ENCODE results near the gene HBA1. TPM values are rescaled to one million over a fixed set of nuclear protein-coding genes. Genes with fewer than 3 reads are reported as not detected.
"Not testable (repeated sequence)": the region's sequence is repeated elsewhere in the genome, so short reads cannot be mapped to it uniquely, and the experiment has no call there.

The HBA1 gene
- total RNA-seq, 1 donor from 2014 or later: not detected

DNA sequence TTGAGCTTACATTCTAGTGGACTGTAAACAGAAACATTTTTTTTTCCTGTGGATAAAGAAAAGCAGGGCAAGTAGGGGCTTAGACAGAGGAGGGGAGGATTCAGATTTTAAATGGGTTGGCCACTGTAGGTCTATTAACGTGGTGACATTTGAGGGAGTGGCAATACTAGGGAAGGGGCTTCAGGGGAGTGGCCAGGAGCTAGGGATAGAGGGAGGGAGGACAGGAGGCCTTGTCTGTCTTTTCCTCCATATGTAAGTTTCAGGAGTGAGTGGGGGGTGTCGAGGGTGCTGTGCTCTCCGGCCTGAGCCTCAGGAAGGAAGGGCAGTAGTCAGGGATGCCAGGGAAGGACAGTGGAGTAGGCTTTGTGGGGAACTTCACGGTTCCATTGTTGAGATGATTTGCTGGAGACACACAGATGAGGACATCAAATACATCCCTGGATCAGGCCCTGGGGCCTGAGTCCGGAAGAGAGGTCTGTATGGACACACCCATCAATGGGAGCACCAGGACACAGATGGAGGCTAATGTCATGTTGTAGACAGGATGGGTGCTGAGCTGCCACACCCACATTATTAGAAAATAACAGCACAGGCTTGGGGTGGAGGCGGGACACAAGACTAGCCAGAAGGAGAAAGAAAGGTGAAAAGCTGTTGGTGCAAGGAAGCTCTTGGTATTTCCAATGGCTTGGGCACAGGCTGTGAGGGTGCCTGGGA lies 17.2 kb upstream of the HBA1 start:
- no peak for DNase-seq (ENCODE audit: low read depth in 2 of 2)

DNA sequence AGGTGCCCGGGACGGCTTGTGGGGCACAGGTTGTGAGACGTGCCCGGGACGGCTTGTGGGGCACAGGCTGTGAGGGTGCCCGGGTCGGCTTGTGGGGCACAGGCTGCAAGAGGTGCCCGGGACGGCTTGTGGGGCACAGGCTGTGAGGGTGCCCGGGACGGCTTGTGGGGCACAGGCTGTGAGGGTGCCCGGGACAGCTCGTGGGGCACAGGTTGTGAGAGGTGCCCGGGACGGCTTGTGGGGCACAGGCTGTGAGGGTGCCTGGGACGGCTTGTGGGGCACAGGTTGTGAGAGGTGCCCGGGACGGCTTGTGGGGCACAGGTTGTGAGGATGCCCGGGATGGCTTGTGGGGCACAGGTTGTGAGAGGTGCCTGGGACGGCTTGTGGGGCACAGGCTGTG lies 16.2 kb upstream of the HBA1 start:
- not testable (repeated sequence) for DNase-seq (ENCODE audit: low read depth in 2 of 2)

DNA sequence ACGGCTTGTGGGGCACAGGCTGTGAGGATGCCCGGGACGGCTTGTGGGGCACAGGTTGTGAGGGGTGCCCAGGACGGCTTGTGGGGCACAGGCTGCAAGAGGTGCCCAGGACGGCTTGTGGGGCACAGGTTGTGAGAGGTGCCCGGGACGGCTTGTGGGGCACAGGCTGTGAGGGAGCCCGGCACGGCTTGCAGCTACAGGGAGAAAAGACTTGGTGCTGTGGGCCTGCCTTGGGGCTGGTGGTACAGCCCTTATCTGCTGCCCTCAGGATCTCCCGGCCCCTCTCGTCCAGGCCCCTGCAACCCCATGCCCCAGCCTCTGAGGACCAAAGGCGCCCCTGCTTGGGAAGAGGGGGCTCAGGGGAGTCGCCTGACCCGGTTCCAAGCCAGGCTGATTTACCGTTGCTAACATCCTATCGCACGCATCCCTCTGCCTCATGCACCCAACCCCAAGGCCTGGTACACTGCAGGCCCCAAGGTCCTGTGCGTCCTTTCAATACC lies 15.7 kb upstream of the HBA1 start:
- DNase-seq (ENCODE audit: low read depth in 2 of 2): no peak

DNA sequence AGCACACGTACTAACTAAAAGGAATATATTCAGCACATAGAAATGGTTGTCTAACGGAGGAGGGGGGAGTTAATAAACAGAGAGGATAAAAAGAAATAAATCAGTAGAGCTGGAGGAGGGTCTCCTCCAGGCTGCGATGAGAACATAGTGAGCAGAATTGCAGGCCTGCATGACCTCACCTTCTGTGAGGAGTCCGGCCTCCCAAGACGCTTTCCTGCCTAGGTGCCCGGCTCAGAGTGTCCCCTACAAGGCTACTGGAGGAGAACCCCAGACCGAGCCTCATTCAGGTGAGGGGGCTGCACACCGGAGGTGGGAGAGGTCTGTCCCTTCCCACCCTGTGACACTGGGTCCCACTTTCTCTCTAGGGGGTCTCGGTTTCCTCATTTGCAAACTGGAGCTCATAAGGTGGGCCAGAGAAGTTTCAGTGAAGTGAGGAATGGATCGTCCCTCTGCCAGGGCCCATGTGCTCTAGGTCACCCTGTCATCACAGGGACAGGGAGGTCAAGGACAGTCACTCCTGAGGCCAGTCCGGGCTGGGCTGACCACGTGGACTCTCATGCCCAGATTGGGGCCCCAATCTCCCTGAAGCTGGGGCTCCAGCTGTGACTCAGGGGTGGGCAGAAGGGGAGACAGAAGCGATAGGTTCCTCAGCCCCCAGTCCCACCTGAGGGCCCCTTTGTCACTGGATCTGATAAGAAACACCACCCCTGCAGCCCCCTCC lies 14.0 kb upstream of the HBA1 start:
- DNase-seq (ENCODE audit: low read depth in 2 of 2): no peak

DNA sequence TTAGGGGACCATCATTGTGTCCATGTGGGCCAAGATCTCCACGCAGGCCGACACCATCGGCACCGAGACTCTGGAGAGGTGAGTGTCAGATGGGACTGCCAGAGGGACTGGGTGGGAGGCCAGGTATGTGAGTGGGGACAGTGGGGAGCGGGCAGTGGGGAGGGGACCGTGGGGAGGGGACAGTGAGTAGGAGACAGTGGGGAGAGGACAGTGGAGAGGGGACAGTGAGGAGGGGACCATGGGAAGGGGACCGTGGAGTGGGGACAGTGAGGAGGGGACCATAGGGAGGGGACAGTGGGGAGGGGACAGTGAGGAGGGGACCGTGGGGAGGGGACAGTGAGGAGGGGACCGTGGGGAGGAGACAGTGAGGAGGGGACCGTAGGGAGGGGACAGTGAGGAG lies 13.3 kb upstream of the HBA1 start:
- DNase-seq (ENCODE audit: low read depth in 2 of 2): not testable (repeated sequence)

DNA sequence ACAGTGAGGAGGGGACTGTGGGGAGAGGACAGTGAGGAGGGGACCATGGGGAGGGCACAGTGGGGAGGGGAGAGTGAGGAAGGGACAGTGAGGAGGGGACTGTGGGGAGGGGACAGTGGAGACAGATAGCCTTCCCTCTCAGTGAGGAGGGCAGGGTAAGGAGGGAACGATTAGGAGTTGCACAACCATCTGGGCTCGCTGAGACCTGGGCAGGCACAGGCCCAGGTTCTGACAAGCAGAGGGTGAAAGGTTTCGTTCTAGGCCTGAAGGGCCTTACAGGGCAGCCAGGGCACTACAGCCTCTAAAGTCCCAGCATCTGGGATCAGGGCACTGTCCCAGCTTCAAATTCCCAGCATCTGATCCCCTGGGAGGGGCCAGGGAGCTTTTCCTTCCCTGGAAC lies 12.8 kb upstream of the HBA1 start:
- not testable (repeated sequence) for DNase-seq (ENCODE audit: low read depth in 2 of 2)

DNA sequence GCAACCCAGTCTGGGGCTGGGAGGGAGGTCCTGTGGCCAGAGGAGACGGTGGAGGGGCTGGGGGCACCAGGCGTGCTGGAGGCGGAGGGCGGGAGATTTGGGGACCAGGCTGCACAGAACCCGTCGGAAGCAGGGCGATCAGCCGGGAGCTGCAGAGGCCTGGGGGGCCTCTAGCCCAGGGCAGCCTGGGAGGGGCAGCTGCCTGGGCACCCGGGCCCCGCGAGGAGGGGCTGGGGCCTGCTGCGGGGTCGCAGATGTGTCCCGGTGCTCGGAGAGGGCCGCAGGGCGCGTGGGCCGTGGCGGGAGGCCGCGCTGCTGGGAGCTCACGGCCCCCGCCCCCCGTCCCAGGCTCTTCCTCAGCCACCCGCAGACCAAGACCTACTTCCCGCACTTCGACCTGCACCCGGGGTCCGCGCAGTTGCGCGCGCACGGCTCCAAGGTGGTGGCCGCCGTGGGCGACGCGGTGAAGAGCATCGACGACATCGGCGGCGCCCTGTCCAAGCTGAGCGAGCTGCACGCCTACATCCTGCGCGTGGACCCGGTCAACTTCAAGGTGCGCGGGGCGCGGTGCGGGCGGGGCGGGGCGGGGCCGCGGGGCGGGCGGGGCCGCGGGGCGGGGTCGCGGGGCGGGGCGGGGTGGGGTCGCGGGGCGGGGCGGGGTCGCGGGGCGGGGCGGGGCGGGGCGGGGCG lies 12.2 kb upstream of the HBA1 start:
- DNase-seq (ENCODE audit: low read depth in 2 of 2): not testable (repeated sequence)

DNA sequence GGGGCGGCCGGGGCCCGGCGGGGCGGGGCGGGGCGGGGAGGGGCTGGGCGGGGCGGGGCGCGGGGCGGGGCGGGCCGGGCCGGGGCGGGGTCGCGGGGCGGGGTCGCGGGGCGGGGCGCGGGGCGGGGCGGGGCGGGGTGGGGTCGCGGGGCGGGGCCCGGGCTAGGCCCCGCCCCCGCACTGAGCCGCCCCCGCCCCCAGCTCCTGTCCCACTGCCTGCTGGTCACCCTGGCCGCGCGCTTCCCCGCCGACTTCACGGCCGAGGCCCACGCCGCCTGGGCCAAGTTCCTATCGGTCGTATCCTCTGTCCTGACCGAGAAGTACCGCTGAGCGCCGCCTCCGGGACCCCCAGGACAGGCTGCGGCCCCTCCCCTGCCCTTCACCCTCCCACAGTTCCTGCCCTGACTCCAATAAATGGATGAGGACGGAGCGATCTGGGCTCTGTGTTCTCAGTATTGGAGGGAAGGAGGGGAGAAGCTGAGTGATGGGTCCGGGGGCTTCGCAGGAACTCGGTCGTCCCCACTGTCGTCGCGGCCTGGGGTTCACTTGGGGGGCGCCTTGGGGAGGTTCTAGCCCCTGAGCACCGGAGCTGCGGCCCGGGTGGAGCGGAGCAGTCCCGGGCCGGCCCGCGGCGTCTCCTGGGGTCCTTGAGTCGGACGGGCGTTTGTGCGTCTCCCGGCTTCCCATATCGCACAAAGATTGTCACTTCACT lies 11.5 kb upstream of the HBA1 start:
- no peak for DNase-seq (ENCODE audit: low read depth in 2 of 2)

DNA sequence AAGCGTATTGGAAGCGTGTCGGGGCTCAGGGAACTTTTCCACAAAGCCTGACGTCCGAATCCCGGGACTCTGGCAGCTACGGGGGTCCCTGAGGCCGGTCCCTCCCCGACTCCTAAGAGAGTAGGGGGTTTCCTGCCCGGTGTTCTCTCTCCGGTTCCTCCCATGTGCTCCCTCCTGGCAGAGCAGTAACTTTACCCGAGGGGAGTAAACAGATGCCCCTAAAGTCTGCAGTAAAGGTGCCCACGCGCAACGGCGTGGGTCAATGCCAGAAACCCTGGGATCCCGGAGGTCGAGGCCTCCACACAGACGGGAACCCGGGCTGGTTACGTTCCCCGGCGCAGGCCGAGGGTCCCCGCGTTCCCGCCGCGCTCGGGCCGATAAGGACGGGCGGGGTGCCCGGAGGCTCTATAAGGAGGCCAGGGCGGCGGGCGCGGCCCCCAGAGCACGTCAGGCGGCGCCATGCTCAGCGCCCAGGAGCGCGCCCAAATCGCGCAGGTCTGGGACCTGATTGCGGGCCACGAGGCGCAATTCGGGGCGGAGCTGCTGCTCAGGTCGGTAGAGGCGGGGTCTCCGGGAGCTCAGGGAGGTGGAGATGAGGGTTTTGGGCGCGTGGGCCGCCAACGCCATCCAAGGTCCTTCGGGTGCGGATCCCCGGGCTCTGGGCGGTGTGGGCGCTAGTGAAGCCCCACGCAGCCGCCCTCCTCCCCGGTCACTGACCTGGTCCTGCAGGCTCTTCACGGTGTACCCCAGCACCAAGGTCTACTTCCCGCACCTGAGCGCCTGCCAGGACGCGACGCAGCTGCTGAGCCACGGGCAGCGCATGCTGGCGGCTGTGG lies 10.7 kb upstream of the HBA1 start, which contains the start of gene HBM:
Gene HBM (plus strand): TSS at position 440 of the 836 bp plus-strand sequence. CDS start 20 bp downstream, at position 460.
- no peak for DNase-seq (ENCODE audit: low read depth in 2 of 2)

DNA sequence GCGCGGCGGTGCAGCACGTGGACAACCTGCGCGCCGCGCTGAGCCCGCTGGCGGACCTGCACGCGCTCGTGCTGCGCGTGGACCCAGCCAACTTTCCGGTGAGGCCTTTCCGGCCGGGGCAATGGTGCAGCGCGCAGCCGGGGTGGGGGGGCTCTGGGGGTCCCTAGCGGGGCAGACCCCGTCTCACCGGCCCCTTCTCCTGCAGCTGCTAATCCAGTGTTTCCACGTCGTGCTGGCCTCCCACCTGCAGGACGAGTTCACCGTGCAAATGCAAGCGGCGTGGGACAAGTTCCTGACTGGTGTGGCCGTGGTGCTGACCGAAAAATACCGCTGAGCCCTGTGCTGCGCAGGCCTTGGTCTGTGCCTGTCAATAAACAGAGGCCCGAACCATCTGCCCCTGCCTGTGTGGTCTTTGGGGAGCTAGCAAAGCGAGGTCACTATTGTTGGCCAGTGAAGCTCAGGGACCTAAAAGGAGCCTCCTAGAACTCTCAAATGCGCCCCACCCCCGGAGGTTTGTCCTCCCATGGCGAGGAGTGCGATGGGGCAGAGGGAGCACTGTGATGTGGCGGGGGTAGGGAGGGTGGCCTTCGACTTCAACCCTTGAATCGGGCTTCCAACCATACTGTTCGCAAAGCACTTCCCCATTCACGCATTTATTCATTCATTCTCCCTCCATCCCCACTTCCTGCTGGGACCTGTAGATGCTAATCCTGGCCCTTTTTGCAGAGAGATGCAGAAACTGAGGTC lies 9.9 kb upstream of the HBA1 start:
- no peak for DNase-seq (ENCODE audit: low read depth in 2 of 2)

DNA sequence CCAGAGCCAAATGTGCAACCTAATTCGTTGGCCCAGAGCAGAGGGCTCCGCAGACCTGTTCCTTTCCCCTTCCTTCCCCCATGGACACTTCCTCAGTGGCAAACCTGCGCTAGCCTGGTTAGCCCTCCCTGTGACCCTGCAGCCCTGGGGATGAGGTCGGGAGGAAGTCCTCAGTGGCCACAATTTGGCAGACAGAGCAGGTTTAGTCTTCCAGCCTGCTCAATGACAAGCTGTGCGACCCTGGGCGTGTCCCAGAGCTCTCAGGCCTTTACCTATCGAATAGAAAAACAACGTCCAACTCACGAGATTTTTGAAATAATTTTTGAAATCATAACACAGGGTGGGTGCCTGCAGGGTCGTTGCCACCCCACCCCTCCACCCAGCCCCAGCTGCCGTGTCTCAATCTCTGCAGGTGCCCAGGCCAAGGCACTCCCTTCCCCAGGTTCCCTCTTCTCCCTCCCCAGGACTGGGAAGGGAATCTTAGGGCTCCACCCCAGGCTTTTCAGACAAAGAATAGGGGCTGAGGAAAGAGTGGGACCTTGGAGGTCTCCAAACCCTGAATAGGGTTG lies 9.3 kb upstream of the HBA1 start:
- DNase-seq (ENCODE audit: low read depth in 2 of 2): no peak

DNA sequence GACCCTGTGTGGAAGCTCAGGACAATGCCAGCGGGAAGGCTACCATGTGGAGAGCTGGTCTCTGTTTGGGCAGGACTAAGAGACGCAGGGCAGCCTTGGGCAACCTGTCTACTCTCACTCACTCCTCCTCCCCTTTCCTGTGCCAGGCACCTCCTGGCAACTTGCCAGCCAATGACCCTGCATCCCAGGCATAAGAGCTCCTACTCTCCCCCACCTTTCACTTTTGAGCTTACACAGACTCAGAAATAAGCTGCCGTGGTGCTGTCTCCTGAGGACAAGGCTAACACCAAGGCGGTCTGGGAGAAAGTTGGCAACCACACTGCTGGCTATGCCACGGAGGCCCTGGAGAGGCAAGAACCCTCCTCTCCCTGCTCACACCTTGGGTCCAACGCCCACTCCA lies 8.1 kb upstream of the HBA1 start:
- DNase-seq (ENCODE audit: low read depth in 2 of 2): no peak

DNA sequence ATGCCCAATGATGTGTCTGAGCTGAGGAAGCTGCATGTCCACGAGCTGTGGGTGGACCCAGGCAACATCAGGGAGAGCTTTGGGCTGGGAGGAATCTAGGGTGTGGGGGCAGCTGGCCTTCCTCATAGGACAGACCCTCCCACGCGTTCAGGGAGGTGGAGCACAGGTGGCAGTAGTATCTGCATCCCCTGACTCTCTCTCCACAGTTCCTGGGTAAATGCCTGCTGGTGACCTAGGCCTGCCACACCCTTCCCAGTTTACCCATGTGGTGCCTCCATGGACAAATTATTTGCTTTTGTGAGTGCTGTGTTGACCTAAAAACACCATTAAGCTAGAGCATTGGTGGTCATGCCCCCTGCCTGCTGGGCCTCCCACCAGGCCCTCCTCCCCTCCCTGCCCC lies 7.5 kb upstream of the HBA1 start:
- no peak for DNase-seq (ENCODE audit: low read depth in 2 of 2)

DNA sequence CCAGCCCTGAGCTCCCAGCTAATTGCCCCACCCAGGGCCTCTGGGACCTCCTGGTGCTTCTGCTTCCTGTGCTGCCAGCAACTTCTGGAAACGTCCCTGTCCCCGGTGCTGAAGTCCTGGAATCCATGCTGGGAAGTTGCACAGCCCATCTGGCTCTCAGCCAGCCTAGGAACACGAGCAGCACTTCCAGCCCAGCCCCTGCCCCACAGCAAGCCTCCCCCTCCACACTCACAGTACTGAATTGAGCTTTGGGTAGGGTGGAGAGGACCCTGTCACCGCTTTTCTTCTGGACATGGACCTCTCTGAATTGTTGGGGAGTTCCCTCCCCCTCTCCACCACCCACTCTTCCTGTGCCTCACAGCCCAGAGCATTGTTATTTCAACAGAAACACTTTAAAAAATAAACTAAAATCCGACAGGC lies 6.4 kb upstream of the HBA1 start:
- DNase-seq (ENCODE audit: low read depth in 2 of 2): peak; percentile 20 to 47

DNA sequence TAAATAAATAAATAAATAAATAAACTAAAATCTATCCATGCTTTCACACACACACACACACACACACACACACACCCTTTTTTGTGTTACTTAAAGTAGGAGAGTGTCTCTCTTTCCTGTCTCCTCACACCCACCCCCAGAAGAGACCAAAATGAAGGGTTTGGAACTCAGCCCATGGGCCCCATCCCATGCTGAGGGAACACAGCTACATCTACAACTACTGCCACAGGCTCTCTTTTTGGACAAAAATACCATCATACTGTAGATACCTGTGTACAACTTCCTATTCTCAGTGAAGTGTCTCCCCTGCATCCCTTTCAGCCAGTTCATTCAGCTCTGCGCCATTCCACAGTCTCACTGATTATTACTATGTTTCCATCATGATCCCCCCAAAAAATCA lies 5.7 kb upstream of the HBA1 start:
- no peak for DNase-seq (ENCODE audit: low read depth in 2 of 2)

DNA sequence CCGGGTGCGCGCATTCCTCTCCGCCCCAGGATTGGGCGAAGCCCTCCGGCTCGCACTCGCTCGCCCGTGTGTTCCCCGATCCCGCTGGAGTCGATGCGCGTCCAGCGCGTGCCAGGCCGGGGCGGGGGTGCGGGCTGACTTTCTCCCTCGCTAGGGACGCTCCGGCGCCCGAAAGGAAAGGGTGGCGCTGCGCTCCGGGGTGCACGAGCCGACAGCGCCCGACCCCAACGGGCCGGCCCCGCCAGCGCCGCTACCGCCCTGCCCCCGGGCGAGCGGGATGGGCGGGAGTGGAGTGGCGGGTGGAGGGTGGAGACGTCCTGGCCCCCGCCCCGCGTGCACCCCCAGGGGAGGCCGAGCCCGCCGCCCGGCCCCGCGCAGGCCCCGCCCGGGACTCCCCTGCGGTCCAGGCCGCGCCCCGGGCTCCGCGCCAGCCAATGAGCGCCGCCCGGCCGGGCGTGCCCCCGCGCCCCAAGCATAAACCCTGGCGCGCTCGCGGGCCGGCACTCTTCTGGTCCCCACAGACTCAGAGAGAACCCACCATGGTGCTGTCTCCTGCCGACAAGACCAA lies 4.0 kb upstream of the HBA1 start, which contains the start of gene HBA2:
Gene HBA2 (plus strand): TSS at position 503 of the 568 bp plus-strand sequence. CDS start 37 bp downstream, at position 540.
- DNase-seq (ENCODE audit: low read depth in 2 of 2): not testable (repeated sequence)

DNA sequence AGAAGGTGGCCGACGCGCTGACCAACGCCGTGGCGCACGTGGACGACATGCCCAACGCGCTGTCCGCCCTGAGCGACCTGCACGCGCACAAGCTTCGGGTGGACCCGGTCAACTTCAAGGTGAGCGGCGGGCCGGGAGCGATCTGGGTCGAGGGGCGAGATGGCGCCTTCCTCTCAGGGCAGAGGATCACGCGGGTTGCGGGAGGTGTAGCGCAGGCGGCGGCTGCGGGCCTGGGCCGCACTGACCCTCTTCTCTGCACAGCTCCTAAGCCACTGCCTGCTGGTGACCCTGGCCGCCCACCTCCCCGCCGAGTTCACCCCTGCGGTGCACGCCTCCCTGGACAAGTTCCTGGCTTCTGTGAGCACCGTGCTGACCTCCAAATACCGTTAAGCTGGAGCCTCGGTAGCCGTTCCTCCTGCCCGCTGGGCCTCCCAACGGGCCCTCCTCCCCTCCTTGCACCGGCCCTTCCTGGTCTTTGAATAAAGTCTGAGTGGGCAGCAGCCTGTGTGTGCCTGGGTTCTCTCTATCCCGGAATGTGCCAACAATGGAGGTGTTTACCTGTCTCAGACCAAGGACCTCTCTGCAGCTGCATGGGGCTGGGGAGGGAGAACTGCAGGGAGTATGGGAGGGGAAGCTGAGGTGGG lies 3.1 kb upstream of the HBA1 start:
- DNase-seq (ENCODE audit: low read depth in 2 of 2): not testable (repeated sequence)

DNA sequence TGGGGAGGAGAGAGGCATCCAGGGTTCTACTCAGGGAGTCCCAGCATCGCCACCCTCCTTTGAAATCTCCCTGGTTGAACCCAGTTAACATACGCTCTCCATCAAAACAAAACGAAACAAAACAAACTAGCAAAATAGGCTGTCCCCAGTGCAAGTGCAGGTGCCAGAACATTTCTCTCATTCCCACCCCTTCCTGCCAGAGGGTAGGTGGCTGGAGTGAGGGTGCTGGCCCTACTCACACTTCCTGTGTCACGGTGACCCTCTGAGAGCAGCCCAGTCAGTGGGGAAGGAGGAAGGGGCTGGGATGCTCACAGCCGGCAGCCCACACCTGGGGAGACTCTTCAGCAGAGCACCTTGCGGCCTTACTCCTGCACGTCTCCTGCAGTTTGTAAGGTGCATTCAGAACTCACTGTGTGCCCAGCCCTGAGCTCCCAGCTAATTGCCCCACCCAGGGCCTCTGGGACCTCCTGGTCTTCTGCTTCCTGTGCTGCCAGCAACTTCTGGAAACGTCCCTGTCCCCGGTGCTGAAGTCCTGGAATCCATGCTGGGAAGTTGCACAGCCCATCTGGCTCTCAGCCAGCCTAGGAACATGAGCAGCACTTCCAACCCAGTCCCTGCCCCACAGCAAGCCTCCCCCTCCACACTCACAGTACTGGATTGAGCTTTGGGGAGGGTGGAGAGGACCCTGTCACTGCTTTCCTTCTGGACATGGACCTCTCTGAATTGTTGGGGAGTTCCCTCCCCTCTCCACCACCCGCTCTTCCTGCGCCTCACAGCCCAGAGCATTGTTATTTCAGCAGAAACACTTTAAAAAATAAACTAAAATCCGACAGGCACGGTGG lies 2.3 kb upstream of the HBA1 start:
- peak; percentile 16 to 51 for DNase-seq (ENCODE audit: low read depth in 2 of 2)
